Subcutaneous adipose tissue (tissue), 4 donors: ENCODE data around the gene P2RX6. TPM values are rescaled to one million over a fixed set of nuclear protein-coding genes. Genes with fewer than 3 reads are reported as not detected.

Experiments
- total RNA-seq, 4 donors: library from RNA; depleted of rRNA; stranded (reverse); fragments of >200 nt; gene quantifications; one replicate each; pipeline ENCODE4 v1.1.0, GENCODE V29; 2016
- TF ChIP-seq, protein P1 (sequence below): fragments of 450-650 bp; IDR thresholded peaks from one replicate; pipeline ENCODE4 v1.5.1; 2016; ENCODE audit warnings: low read depth, mild to moderate bottlenecking, control low read depth, antibody characterized with exemption, moderate library complexity

P2RX6 gene
- total RNA-seq, 4 donors from 2014 or later, result 0.49 to 3.7 (median 1.2) TPM

DNA sequence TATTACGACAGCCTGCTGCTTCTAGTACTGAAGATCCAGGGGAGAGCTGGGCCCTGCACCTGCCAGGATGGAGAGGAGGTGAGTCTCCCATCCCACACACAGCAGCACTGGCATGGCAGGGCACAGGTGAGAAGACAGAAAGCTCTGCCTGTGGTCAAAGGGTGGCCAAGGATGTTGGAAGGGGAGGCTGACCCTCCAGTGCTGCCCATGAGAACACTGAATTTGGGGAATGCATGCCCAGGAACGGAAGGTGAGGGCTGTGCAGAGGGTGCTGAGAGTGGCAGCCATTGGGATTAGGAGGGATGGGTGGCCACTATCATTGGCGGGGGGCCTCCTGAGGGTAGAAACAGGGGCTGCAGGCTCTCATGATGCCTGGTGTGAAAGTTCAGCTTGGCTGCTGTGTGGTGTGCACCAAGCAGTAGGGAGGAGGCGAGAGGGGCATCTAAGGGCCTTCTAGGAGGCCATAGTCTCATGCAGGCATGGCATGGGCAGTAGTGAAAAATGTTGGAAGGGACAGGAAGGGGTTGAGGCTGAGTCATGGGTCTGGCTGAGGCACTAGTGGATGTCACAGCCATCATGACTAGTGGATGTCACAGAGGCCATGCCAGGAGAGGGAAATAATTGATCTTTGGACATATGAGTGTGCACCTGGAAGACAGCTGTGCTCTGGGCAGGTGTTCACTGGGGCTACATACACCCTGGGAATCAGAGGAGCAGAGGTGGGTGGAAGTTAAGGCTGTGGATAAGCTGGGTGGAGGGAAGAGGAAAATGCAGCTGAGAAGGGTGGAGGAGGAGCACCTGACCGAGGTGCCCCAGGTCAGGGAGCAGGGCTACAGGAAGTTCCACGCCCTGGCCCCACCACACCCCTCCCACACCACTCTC is 28.3 kb downstream of the P2RX6 start:
- TF ChIP-seq, protein P1, sequence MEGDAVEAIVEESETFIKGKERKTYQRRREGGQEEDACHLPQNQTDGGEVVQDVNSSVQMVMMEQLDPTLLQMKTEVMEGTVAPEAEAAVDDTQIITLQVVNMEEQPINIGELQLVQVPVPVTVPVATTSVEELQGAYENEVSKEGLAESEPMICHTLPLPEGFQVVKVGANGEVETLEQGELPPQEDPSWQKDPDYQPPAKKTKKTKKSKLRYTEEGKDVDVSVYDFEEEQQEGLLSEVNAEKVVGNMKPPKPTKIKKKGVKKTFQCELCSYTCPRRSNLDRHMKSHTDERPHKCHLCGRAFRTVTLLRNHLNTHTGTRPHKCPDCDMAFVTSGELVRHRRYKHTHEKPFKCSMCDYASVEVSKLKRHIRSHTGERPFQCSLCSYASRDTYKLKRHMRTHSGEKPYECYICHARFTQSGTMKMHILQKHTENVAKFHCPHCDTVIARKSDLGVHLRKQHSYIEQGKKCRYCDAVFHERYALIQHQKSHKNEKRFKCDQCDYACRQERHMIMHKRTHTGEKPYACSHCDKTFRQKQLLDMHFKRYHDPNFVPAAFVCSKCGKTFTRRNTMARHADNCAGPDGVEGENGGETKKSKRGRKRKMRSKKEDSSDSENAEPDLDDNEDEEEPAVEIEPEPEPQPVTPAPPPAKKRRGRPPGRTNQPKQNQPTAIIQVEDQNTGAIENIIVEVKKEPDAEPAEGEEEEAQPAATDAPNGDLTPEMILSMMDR, result no peak

DNA sequence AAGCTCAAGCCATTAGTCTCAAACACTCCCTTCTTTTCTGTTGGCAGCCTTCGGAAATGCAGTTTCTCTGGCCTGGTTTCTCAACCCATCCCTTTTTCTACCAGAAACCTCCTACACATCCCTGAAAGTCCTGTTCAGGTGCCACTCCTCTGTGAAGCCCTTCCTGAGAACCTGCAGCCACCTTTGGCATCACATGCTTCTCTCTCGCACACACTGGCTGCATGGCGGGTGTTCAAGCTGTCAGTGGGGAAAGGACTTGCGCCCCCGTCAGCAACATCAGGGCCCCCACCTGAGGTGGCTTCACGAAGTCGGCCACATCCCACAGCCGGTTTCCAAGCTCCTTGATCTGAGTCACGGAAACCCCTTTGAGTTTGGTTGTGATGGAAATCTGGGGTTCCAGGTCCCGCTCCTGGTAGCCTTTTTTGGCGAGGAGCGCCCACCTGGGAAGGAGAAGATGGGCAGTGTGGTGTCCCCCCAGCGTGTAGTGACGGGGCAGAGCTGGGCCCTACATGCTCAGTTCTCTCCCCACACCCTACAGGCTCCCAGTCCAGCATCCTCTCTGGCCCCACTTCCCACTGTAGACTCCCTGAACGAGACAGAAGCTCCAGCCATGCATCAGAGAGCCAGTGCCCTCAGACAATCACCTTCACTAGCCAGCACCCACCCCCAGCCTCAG is 29.0 kb downstream of the P2RX6 start:
- TF ChIP-seq, protein P1, result no peak

DNA sequence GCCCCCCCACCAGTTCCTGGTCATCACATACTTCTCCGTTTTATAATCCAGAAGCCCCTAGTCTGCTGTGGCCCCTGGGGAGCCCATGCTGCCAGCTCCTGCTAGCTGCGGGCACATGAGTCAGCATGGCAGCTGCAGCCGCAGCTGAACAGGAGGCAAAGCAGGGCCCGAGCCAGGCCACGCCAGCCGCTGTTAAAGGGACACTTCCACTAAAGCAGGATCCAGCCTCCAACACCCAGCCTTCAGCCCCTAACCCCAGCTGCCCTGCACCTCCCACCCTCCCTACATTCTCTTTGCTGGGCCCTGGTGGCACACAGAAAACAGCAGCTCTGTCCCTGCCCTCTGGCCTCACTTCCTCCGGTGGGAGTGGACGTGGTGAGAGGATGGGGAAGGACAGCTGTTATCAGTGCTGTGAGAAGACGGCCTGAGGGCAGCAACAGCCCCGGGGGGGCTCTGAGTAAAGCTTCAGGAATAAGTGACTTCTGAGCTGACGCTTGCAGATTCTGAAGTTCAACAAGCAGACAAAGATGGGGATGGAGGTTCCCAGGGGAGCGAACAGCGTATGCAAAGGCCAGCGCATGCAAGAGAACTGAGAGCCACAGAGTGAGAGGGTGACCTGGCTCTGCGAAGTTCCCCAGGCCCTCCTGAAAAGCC is 30.1 kb downstream of the P2RX6 start:
- TF ChIP-seq, protein P1, result no peak

DNA sequence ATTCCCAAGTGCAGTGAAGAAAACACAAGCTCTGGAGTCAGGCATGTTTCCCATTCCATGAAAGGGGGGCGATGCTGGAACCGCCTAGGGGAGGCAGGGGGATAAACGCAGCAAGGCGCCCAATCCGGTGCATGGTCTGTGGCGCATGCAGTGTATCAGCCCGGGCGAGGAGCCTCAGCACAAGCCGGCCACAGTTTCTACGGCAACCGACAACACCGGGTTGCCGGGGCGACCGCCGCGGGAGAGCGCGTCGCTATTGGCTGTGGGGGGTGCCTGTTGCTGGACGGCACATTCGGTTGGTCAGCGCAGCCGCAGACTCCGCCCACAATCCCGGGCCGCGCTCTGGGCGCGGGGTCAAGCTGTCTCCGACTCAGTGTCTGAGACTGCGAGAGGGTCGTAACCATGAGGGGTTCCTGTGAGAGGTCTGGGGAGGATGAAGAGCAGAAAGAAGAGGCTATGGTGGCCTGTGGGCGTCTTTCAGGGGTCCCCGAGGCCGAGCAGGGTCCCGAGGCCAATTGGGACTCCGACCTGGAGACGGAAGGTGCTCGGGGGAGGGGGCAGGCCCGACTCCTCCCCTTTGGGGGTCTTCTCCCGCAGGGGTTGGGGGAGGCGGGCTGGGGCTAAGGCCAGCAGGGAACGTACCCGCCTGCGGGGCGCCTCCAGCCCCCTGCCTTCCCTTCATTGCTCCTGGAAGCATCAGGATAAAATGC is 30.8 kb downstream of the P2RX6 start, which contains the start of gene LRRC74B:
Gene LRRC74B, plus strand, starts transcription at position 362 of the 710 bp plus-strand sequence. Its CDS starts 41 bp downstream, at position 403.
- TF ChIP-seq, protein P1, result no peak

DNA sequence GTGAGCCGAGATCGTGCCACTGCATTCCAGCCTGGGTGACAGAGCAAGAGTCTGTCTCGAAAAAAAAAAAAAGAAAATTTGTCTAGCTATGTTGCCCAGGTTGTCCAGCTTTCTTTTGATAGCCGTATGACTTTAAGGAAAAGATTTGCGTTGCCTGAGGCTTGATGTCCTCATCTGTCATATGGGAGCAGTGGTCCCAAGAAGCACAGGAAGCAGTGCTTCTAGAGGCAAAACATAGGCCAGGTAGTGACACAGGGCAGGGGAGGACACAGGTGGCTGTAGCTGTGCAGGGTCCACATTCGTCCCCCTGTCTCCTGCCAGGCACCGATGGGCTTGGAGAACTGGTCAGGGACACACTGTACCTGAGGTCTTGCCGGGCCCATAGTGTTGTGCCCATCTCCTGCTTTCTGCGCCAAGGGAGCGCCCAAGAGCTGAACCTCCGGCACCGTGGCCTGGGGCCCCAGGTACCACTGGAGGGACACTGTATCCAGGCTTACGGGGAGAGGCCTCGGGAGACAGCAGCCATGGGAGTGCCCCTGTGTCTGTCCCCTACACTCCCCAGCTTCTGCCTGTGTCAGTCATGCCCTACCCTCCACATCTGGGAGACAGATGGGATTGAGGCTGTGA is 32.2 kb downstream of the P2RX6 start:
- TF ChIP-seq, protein P1, result no peak

DNA sequence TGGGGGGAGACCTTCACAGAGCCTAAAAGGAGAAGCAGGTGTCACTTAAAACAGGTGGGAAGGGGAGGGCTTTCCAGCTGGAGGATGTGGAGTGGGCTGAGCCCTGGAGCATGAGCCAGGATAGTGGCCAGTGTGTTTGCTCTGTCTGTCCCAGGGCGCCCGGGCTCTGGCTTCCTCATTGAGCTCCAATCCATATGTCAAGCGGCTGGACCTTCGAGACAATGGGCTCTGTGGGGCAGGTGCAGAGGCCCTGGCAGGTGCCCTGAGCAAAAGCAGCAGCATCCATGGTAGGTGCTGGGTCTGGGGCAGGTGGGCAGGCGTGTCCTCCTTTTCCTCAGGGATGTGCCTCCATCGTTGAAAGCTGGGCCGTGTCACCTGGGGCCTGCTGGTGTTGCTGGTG is 32.8 kb downstream of the P2RX6 start:
- TF ChIP-seq, protein P1, result no peak
